OCI-LY7 (cell line): ENCODE measurements around the gene SHC1. TPM values are rescaled to one million over a fixed set of nuclear protein-coding genes. Genes with fewer than 3 reads are reported as not detected.

Source experiments
- BruUV-seq: library from RNA; stranded (reverse); fragments of 400-500 nt; replicated peaks from 2 replicates; lab custom pipeline; 2021; lab: Mats Ljungman, UMichigan
- CTCF ChIA-PET: fragments of 300-600 bp; sonication (Branson Sonifier 250); formaldehyde crosslinking; loops from one replicate; lab custom pipeline; 2022; ENCODE audit warnings: antibody characterized with exemption; ENCODE audit not compliant: unreplicated experiment; lab: Charles Lee
- POLR2A ChIA-PET: fragments of 300-600 bp; sonication (Branson Sonifier 250); formaldehyde crosslinking; loops from one replicate; lab custom pipeline; 2022; ENCODE audit warnings: antibody characterized with exemption; lab: Charles Lee
- DNase-seq: peaks from one replicate; pipeline ENCODE4 v3.0.0-alpha.2; 2015; ENCODE audit warnings: low spot score
- H2AFZ ChIP-seq: fragments of 200-600 bp; sonication (generic), shearing (Covaris generic); 2 replicates; pipeline ENCODE4 v1.6.1; 2014; ENCODE audit warnings: mild to moderate bottlenecking, antibody characterized with exemption, low read length, moderate library complexity
- H3K27ac ChIP-seq: fragments of 200-600 bp; sonication (generic); 2 replicates; pipeline ENCODE4 v1.5.1; 2014; ENCODE audit warnings: mixed run types, low read depth, mild to moderate bottlenecking, moderate library complexity, low read length, inconsistent platforms; ENCODE audit not compliant: poor library complexity, severe bottlenecking
- H3K36me3 ChIP-seq: fragments of 200-600 bp; sonication (generic); 2 replicates; pipeline ENCODE4 v1.6.1; 2014; ENCODE audit warnings: mild to moderate bottlenecking, antibody characterized with exemption, low read length, moderate library complexity, mixed read lengths; ENCODE audit not compliant: insufficient read depth
- H3K4me1 ChIP-seq: fragments of 200-600 bp; sonication (generic); 2 replicates; pipeline ENCODE4 v1.5.1; 2014; ENCODE audit warnings: mild to moderate bottlenecking, low read length; ENCODE audit not compliant: insufficient read depth, poor library complexity, severe bottlenecking
- H3K4me2 ChIP-seq: fragments of 200-600 bp; sonication (generic); 2 replicates; pipeline ENCODE4 v1.6.1; 2014; ENCODE audit warnings: mild to moderate bottlenecking, low read length
- H3K4me3 ChIP-seq: fragments of 200-600 bp; sonication (generic); 2 replicates; pipeline ENCODE4 v1.5.1; 2014; ENCODE audit warnings: mild to moderate bottlenecking, low read depth, low read length; ENCODE audit not compliant: poor library complexity, severe bottlenecking
- H3K79me2 ChIP-seq: fragments of 200-600 bp; sonication (generic); 2 replicates; pipeline ENCODE4 v1.6.1; 2016; ENCODE audit warnings: low read depth, mild to moderate bottlenecking, low read length, moderate library complexity, mixed read lengths; ENCODE audit not compliant: insufficient read depth
- H3K9me2 ChIP-seq: fragments of 200-600 bp; sonication (generic); 2 replicates; pipeline ENCODE4 v1.6.1; 2016; ENCODE audit warnings: mild to moderate bottlenecking, low read length, mixed read lengths; ENCODE audit not compliant: insufficient read depth
- H3K9me3 ChIP-seq: fragments of 200-600 bp; sonication (generic); 2 replicates; pipeline ENCODE4 v1.6.1; 2014; ENCODE audit warnings: mild to moderate bottlenecking, mixed run types, low read length, mixed read lengths
- H4K20me1 ChIP-seq: fragments of 200-600 bp; sonication (generic); 2 replicates; pipeline ENCODE4 v1.6.1; 2014; ENCODE audit warnings: mild to moderate bottlenecking, antibody characterized with exemption, low read length, moderate library complexity, mixed read lengths; ENCODE audit not compliant: insufficient read depth
- EZH2phosphoT487 ChIP-seq: fragments of 200-600 bp; sonication (generic); IDR thresholded peaks from 2 replicates; pipeline ENCODE4 v1.6.1; 2018; ENCODE audit warnings: low read depth, borderline replicate concordance, mild to moderate bottlenecking, mixed run types, antibody characterized with exemption, low read length, moderate library complexity, mixed read lengths
- intact Hi-C: fragments of 100-400 bp; cut with micrococcal nuclease; formaldehyde crosslinking; loops from one replicate; pipeline ENCODE4 v1.10.0; 2022; ENCODE audit not compliant: unreplicated experiment
- total RNA-seq, 2 experiments: library from RNA; depleted of rRNA in 1 of 2; stranded (reverse); fragments of >200 nt in 1 of 2; shearing (Covaris generic) in 1 of 2; gene quantifications; 2 replicates each; pipeline ENCODE4 v1.2.3, GENCODE V29; 2014 to 2022
- TF ChIP-seq, protein P1 (sequence below): fragments of 200-600 bp; sonication (generic); conservative IDR thresholded peaks from 2 replicates; pipeline ENCODE4 v1.5.1; 2014; ENCODE audit warnings: mild to moderate bottlenecking, antibody characterized with exemption, low read length, moderate library complexity, mixed read lengths

Gene SHC1
- total RNA-seq, 2 experiments from 2014 or later: 37.6 to 77.4 TPM

DNA sequence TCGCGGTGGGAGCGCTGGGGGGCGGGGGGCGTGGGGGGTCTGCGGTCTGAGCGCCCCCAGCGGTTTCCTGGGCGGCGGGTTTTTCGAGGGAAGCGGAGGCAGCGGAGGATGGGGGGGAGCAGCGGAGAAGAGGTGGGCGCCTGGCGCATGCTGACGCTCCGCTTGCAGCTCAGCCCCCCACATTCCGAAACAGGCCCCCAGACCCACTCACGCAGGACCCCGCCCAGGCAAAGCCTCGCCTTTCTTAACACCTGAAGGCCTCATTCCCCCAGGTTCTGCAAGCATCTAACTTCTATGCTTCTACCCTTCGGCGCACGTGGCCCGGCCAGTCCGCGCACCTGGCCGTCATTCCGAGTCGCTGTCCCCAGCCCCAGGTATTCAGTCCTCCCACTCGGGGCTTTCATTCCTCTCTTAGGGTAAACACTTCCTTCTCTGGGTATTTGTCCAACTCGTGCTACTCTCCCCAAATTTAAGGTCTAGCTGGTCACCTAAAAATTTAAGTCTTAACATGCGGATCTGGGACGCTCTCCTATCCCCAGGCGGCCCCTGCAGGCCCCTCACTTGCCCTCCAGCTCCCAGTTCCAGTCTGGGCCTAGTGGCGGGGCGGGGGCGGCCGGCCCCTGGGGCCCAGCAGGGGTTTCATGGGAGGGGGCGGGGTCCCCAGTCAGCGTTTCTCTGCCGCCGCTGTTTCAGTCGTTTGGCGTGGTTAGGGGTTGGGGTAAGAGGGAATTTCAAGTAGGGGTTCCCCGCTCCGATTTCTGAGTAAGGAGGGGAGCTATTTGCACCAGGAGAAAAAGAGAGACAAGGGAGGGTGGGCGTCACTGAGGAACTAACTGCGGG lies 29.2 kb upstream of the SHC1 start:
- TF ChIP-seq EZH2phosphoT487: no peak
- TF ChIP-seq, protein P1, sequence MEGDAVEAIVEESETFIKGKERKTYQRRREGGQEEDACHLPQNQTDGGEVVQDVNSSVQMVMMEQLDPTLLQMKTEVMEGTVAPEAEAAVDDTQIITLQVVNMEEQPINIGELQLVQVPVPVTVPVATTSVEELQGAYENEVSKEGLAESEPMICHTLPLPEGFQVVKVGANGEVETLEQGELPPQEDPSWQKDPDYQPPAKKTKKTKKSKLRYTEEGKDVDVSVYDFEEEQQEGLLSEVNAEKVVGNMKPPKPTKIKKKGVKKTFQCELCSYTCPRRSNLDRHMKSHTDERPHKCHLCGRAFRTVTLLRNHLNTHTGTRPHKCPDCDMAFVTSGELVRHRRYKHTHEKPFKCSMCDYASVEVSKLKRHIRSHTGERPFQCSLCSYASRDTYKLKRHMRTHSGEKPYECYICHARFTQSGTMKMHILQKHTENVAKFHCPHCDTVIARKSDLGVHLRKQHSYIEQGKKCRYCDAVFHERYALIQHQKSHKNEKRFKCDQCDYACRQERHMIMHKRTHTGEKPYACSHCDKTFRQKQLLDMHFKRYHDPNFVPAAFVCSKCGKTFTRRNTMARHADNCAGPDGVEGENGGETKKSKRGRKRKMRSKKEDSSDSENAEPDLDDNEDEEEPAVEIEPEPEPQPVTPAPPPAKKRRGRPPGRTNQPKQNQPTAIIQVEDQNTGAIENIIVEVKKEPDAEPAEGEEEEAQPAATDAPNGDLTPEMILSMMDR: no peak
- H2AFZ ChIP-seq: peak overlapping the region; percentile 28; the same call in 1 of the 2 replicates
- peak; percentile 76 for DNase-seq

DNA sequence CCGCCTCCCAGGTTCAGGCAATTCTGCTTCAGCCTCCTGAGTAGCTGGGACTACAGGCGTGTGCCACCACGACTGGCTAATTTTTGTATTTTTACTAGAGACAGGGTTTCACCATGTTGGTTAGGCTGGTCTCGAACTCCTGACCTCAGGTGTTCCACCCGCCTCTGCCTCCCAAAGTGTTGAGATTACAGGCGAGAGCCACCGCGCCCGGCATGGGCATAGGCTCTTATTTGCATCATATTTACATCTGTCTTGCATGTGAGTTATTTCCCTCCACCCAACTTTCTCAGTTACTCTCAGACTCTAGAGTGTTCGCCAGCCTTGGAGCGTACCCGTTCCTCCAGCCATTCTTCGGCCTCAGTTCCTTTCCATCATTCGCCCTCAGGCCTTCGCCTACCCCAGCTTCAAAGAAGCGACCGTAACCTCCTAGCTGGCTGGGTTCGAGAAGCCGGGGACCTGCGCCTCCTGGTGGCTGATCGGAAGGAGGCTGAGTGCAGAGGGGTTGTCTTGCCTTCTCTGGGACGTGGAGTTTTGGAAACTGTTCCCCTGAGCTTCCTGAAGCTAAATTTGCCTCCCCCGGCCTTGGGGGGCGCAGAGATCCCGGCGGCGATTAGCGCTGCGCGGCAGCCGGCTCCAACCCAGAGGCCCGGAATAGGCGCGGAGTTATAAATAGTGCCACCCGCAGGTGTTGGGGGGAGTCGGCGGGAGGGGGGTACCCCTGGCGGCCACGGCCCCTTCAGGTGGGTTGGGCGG lies 28.4 kb upstream of the SHC1 start:
- DNase-seq: peak; percentile 88
- H3K4me3 ChIP-seq: peak overlapping the region; percentile 71
- H3K36me3 ChIP-seq: peaks cover 1% of the 10 kb centered on the region; the same call in 1 of the 2 replicates
- H3K9me3 ChIP-seq: no peaks in the 10 kb centered on the region
- H2AFZ ChIP-seq: peak overlapping the region; percentile 22; the same call in 1 of the 2 replicates
- POLR2A ChIA-PET: interaction anchor here (0.6 to 1.5 kb wide), 4 partner anchors 16 to 43 kb away, joined by 3 to 4 read pairs (median 3); partner anchors contain the start of genes FLAD1 and PBXIP1
- peaks cover 52% of the 10 kb centered on the region for H3K4me1 ChIP-seq
- H3K9me2 ChIP-seq: no peaks in the 10 kb centered on the region
- TF ChIP-seq, protein P1: peak; percentile 97
- TF ChIP-seq EZH2phosphoT487: no peak
- H3K79me2 ChIP-seq: peaks cover 10% of the 10 kb centered on the region; the same call in 1 of the 2 replicates
- H3K27ac ChIP-seq: peak overlapping the region; percentile 92
- CTCF ChIA-PET: interaction anchor here (0.6 to 1.1 kb wide), 4 partner anchors 11 to 63 kb away, joined by 4 to 11 read pairs (median 6); no protein-coding TSS in a partner anchor
- H3K4me2 ChIP-seq: peak overlapping the region; percentile 79
- no peaks in the 10 kb centered on the region for H4K20me1 ChIP-seq
- BruUV-seq: no TSS peak
- intact Hi-C loops: loop anchor here (1.0 kb wide), 3 partner anchors 16 to 38 kb away; partner anchors contain the start of genes CKS1B, FLAD1 and PYGO2

More for the DNA sequence above, 29.2 kb upstream of the SHC1 start:
- Histone ChIP-seq H4K20me1 (no peaks in the 10 kb centered on the region), H3K9me2 (no peaks in the 10 kb centered on the region), H3K36me3 (no peaks in the 10 kb centered on the region), H3K4me3 (peak overlapping the region; percentile 71), H3K79me2 (peaks cover 10% of the 10 kb centered on the region; the same call in 1 of the 2 replicates), H3K9me3 (no peaks in the 10 kb centered on the region), H3K27ac (peak overlapping the region; percentile 92), H3K4me1 (peaks cover 52% of the 10 kb centered on the region), H3K4me2 (peak overlapping the region; percentile 79)
- ChIA-PET CTCF (interaction anchor here (1.1 kb wide), 2 partner anchors 12 to 16 kb away, joined by 4 to 6 read pairs; no protein-coding TSS in a partner anchor), POLR2A (interaction anchor here (0.6 to 1.9 kb wide), 4 partner anchors 16 to 44 kb away, joined by 3 to 6 read pairs (median 4); partner anchors contain the start of genes FLAD1 and PBXIP1)
- no TSS peak for BruUV-seq
- intact Hi-C loops: loop anchor here (1.0 to 5.0 kb wide), 5 partner anchors 16 to 137 kb away; partner anchors contain the start of genes CKS1B, EFNA4, FLAD1 and PYGO2
